ENCODE data around the gene FREY1.
"Not testable (repeated sequence)": the region's sequence is repeated elsewhere in the genome, so short reads cannot be mapped to it uniquely, and the experiment has no call there.

FREY1 gene

GRCh38 chr11:45904309-45904915 is 2.7 kb downstream of the FREY1 start:
- Histone ChIP-seq H3K4me1 (ENCODE audit: insufficient read depth, poor library complexity, severe bottlenecking) (no peaks in the 10 kb centered on the region), H3K9me3 (ENCODE audit: severe bottlenecking) (no peaks in the 10 kb centered on the region), H3K4me3 (ENCODE audit: severe bottlenecking) (no peak overlapping the region), H3K27me3 (ENCODE audit: insufficient read depth, poor library complexity, severe bottlenecking) (no peaks in the 10 kb centered on the region), H3K27ac (ENCODE audit: poor library complexity, severe bottlenecking) (no peak overlapping the region), H3K36me3 (ENCODE audit: low read depth) (no peaks in the 10 kb centered on the region)
- ATAC-seq (ENCODE audit: low read depth) (no peak), DNase-seq (ENCODE audit: low spot score) (no peak)
- no peak for TF ChIP-seq CTCF (IDR thresholded peaks at IDR 0.05; ENCODE audit: poor library complexity, severe bottlenecking)

- H3K27me3 ChIP-seq (ENCODE audit: insufficient read depth, poor library complexity, severe bottlenecking) = no peaks in the 10 kb centered on the region
- H3K4me3 ChIP-seq (ENCODE audit: severe bottlenecking) = no peak overlapping the region
- H3K27ac ChIP-seq (ENCODE audit: poor library complexity, severe bottlenecking) = no peak overlapping the region
- no peak for DNase-seq (ENCODE audit: low spot score)
- no peaks in the 10 kb centered on the region for H3K9me3 ChIP-seq (ENCODE audit: severe bottlenecking)
- ATAC-seq (ENCODE audit: low read depth) = no peak
- H3K4me1 ChIP-seq (ENCODE audit: insufficient read depth, poor library complexity, severe bottlenecking) = no peaks in the 10 kb centered on the region
- no peaks in the 10 kb centered on the region for H3K36me3 ChIP-seq (ENCODE audit: low read depth)
- TF ChIP-seq CTCF (IDR thresholded peaks at IDR 0.05; ENCODE audit: poor library complexity, severe bottlenecking) = no peak
These were observed 4.4 kb downstream of the FREY1 start for GRCh38 chr11:45902452-45903380.

- Histone ChIP-seq H3K27ac (ENCODE audit: poor library complexity, severe bottlenecking) (no peak overlapping the region), H3K4me3 (ENCODE audit: severe bottlenecking) (no peak overlapping the region), H3K27me3 (ENCODE audit: insufficient read depth, poor library complexity, severe bottlenecking) (no peaks in the 10 kb centered on the region), H3K4me1 (ENCODE audit: insufficient read depth, poor library complexity, severe bottlenecking) (no peaks in the 10 kb centered on the region), H3K9me3 (ENCODE audit: severe bottlenecking) (no peaks in the 10 kb centered on the region), H3K36me3 (ENCODE audit: low read depth) (no peaks in the 10 kb centered on the region)
- TF ChIP-seq CTCF (IDR thresholded peaks at IDR 0.05; ENCODE audit: poor library complexity, severe bottlenecking) = no peak
- ATAC-seq (ENCODE audit: low read depth) = no peak
- DNase-seq (ENCODE audit: low spot score) = no peak
These were observed 5.4 kb downstream of the FREY1 start for GRCh38 chr11:45901626-45902025.

- Histone ChIP-seq H3K4me3 (ENCODE audit: severe bottlenecking) (peak overlapping the region; percentile 44), H3K27me3 (ENCODE audit: insufficient read depth, poor library complexity, severe bottlenecking) (no peaks in the 10 kb centered on the region), H3K36me3 (ENCODE audit: low read depth) (no peaks in the 10 kb centered on the region), H3K9me3 (ENCODE audit: severe bottlenecking) (no peaks in the 10 kb centered on the region), H3K4me1 (ENCODE audit: insufficient read depth, poor library complexity, severe bottlenecking) (no peaks in the 10 kb centered on the region), H3K27ac (ENCODE audit: poor library complexity, severe bottlenecking) (no peak overlapping the region)
- no peak for DNase-seq (ENCODE audit: low spot score)
- ATAC-seq (ENCODE audit: low read depth) = no peak
- TF ChIP-seq CTCF (IDR thresholded peaks at IDR 0.05; ENCODE audit: poor library complexity, severe bottlenecking) = no peak
These were observed 6.0 kb downstream of the FREY1 start for GRCh38 chr11:45900916-45901617.

GRCh38 chr11:45900175-45900800 is 6.8 kb downstream of the FREY1 start:
- ATAC-seq (ENCODE audit: low read depth) = peak; percentile 5
- peak overlapping the region; percentile 14 for H3K27ac ChIP-seq (ENCODE audit: poor library complexity, severe bottlenecking)

More at GRCh38 chr11:45900175-45900800, 6.8 kb downstream of the FREY1 start:
- H3K4me1 ChIP-seq (ENCODE audit: insufficient read depth, poor library complexity, severe bottlenecking); H3K9me3 ChIP-seq (ENCODE audit: severe bottlenecking); DNase-seq (ENCODE audit: low spot score); H3K27me3 ChIP-seq (ENCODE audit: insufficient read depth, poor library complexity, severe bottlenecking); H3K36me3 ChIP-seq (ENCODE audit: low read depth): not testable (repeated sequence)
- H3K4me3 ChIP-seq (ENCODE audit: severe bottlenecking) = peak overlapping the region; percentile 44

All from RWPE2 (cell line).